GM12878 (cell line): ENCODE results near the gene CUL4A. TPM values are rescaled to one million over a fixed set of nuclear protein-coding genes. Genes with fewer than 3 reads are reported as not detected.

Experiments
- ATAC-seq: fragments of 200-7000 bp; cut with Tn5 transposase; 3 replicates; pipeline ENCODE4 v1.9.1; 2020; ENCODE audit warnings: mild to moderate bottlenecking, moderate library complexity
- BruUV-seq: library from RNA; stranded (reverse); fragments of 400-500 nt; replicated peaks from 2 replicates; lab custom pipeline; 2021; lab: Mats Ljungman, UMichigan
- CTCF ChIA-PET: fragments of 300-600 bp; sonication (Branson Sonifier 250); formaldehyde crosslinking; extraction: SDS; loops from one replicate; lab custom pipeline; 2021; ENCODE audit warnings: inconsistent platforms; lab: Yijun Ruan, JAX
- POLR2A ChIA-PET: fragments of 350-600 bp; formaldehyde crosslinking; extraction: SDS; loops from one replicate; lab custom pipeline; 2021; ENCODE audit warnings: inconsistent platforms; lab: Charles Lee
- RAD21 ChIA-PET: fragments of 300-600 bp; sonication (Branson Sonifier 250); formaldehyde crosslinking; loops from one replicate; lab custom pipeline; 2023; ENCODE audit warnings: antibody characterized with exemption; ENCODE audit not compliant: unreplicated experiment; lab: Charles Lee
- SMC1A ChIA-PET: fragments of 300-600 bp; sonication (Branson Sonifier 250); formaldehyde crosslinking; loops from one replicate; lab custom pipeline; 2023; ENCODE audit not compliant: unreplicated experiment, uncharacterized antibody; lab: Charles Lee
- DNase-seq: peaks from one replicate; pipeline ENCODE4 v3.0.0-alpha.2; 2011; ENCODE audit warnings: low read depth, low spot score
- FAIRE-seq: peaks from 3 replicates; lab custom pipeline; 2011; peaks lifted over from hg19 to GRCh38; lab: Jason Lieb, UNC
- H2AFZ ChIP-seq: 2 replicates; pipeline ENCODE4 v1.6.0; 2011; ENCODE audit warnings: low read depth, low read length, control low read depth; ENCODE audit not compliant: control insufficient read depth
- H3K27ac ChIP-seq: 2 replicates; pipeline ENCODE4 v1.5.1; 2011; ENCODE audit warnings: control low read depth; ENCODE audit not compliant: control insufficient read depth, insufficient read depth
- H3K27me3 ChIP-seq, 2 experiments: replicated peaks in 1 of 2; 2 replicates each; pipeline versions ENCODE4 v1.6.0 to v1.6.1; 2011; ENCODE audit warnings: low read length in 1 of 2; ENCODE audit not compliant: control insufficient read depth in 2 of 2, insufficient read depth in 2 of 2
- H3K36me3 ChIP-seq, 2 experiments: 2 replicates each; pipeline ENCODE4 v1.5.1; 2011; ENCODE audit warnings: low read length in 1 of 2; ENCODE audit not compliant: control insufficient read depth in 2 of 2, insufficient read depth in 2 of 2
- H3K4me1 ChIP-seq: 2 replicates; pipeline ENCODE4 v1.6.1; 2011; ENCODE audit warnings: mild to moderate bottlenecking, low read length, moderate library complexity, mixed read lengths; ENCODE audit not compliant: control insufficient read depth, insufficient read depth
- H3K4me2 ChIP-seq: 2 replicates; pipeline ENCODE4 v1.6.0; 2011; ENCODE audit warnings: control low read depth; ENCODE audit not compliant: control insufficient read depth, insufficient read depth
- H3K4me3 ChIP-seq: fragments of 200-600 bp; sonication (generic); 2 replicates; pipeline ENCODE4 v1.5.1; 2016
- H3K79me2 ChIP-seq: 2 replicates; pipeline ENCODE4 v1.6.0; 2011; ENCODE audit warnings: low read length; ENCODE audit not compliant: control insufficient read depth, insufficient read depth
- H3K9ac ChIP-seq: 2 replicates; pipeline ENCODE4 v1.8.0; 2011; ENCODE audit warnings: low read length, control low read depth, mixed read lengths; ENCODE audit not compliant: control insufficient read depth, insufficient read depth
- H3K9me3 ChIP-seq: replicated peaks from 3 replicates; pipeline ENCODE4 v1.5.1; 2011; ENCODE audit warnings: mild to moderate bottlenecking, low read length; ENCODE audit not compliant: control insufficient read depth, insufficient read depth
- H4K20me1 ChIP-seq: 2 replicates; pipeline ENCODE4 v1.6.0; 2011; ENCODE audit not compliant: control insufficient read depth, insufficient read depth
- CBX5 ChIP-seq: sonication (generic); IDR thresholded peaks from 2 replicates; pipeline ENCODE4 v1.6.1; 2016; ENCODE audit warnings: low read depth, moderate library complexity, mild to moderate bottlenecking, inconsistent platforms
- CHD2 ChIP-seq: IDR thresholded peaks from 2 replicates; pipeline ENCODE4 v1.6.1; 2011; ENCODE audit warnings: low read depth, low read length, improper control_type of control experiment, borderline replicate concordance
- CREB1 ChIP-seq: IDR thresholded peaks from 2 replicates; pipeline ENCODE4 v1.6.1; 2012; ENCODE audit warnings: low read depth, mild to moderate bottlenecking, inconsistent platforms
- FOXK2 ChIP-seq: fragments of 450-650 bp; IDR thresholded peaks from 2 replicates; pipeline ENCODE4 v1.6.1; 2017; ENCODE audit warnings: mild to moderate bottlenecking, moderate library complexity
- KLF5 ChIP-seq: fragments of 450-650 bp; IDR thresholded peaks from 2 replicates; pipeline ENCODE4 v1.6.1; 2014; ENCODE audit warnings: mild to moderate bottlenecking; ENCODE audit not compliant: partially characterized antibody
- MTA2 ChIP-seq: fragments of 450-650 bp; IDR thresholded peaks from 2 replicates; pipeline ENCODE4 v1.6.1; 2016; ENCODE audit warnings: low read depth, mild to moderate bottlenecking, moderate library complexity
- NFIC ChIP-seq: IDR thresholded peaks from 2 replicates; pipeline ENCODE4 v1.6.1; 2012; ENCODE audit warnings: low read depth, mild to moderate bottlenecking, inconsistent platforms, low read length, moderate library complexity
- NR2C1 ChIP-seq: fragments of 450-650 bp; IDR thresholded peaks from 2 replicates; pipeline ENCODE4 v1.6.1; 2017; ENCODE audit warnings: antibody characterized with exemption, mild to moderate bottlenecking, moderate library complexity
- NR2C2 ChIP-seq: IDR thresholded peaks from 2 replicates; pipeline ENCODE4 v1.6.1; 2011; ENCODE audit warnings: borderline replicate concordance, low read depth; ENCODE audit not compliant: control insufficient read depth, insufficient read length
- PKNOX1 ChIP-seq: fragments of 450-650 bp; IDR thresholded peaks from 2 replicates; pipeline ENCODE4 v1.6.1; 2016; ENCODE audit warnings: mild to moderate bottlenecking
- POU2F2 ChIP-seq: IDR thresholded peaks from 3 replicates; pipeline ENCODE4 v1.6.1; 2011; ENCODE audit warnings: low read depth, mild to moderate bottlenecking, low read length, borderline replicate concordance
- RFX5 ChIP-seq: IDR thresholded peaks from 2 replicates; pipeline ENCODE4 v1.6.1; 2011; ENCODE audit warnings: low read depth, low read length, improper control_type of control experiment
- SMAD5 ChIP-seq: IDR thresholded peaks from 2 replicates; pipeline ENCODE4 v1.6.1; 2016; ENCODE audit warnings: antibody characterized with exemption, low read depth
- SP1 ChIP-seq: IDR thresholded peaks from one replicate; pipeline ENCODE4 v1.6.1; 2011; ENCODE audit warnings: low read depth, low read length
- SREBF2 ChIP-seq: IDR thresholded peaks from 2 replicates; pipeline ENCODE4 v1.6.1; 2012; ENCODE audit warnings: mild to moderate bottlenecking, low read length
- TBL1XR1 ChIP-seq: IDR thresholded peaks from 2 replicates; pipeline ENCODE4 v1.6.1; 2012; ENCODE audit warnings: low read depth, low read length, improper control_type of control experiment
- ZBTB11 ChIP-seq: fragments of 450-650 bp; formaldehyde crosslinking; IDR thresholded peaks from 2 replicates; pipeline ENCODE4 v1.5.0; 2022; ENCODE audit warnings: mild to moderate bottlenecking, missing genetic modification characterization
- ZBTB4 ChIP-seq: fragments of 450-650 bp; formaldehyde crosslinking; IDR thresholded peaks from 2 replicates; pipeline ENCODE4 v1.4.0; 2022; ENCODE audit warnings: mild to moderate bottlenecking, moderate library complexity
- ZNF384 ChIP-seq: IDR thresholded peaks from 2 replicates; pipeline ENCODE4 v1.6.1; 2012; ENCODE audit warnings: low read depth, mild to moderate bottlenecking, low read length, improper control_type of control experiment, borderline replicate concordance
- WGBS: methylation state at CpG from one replicate; pipeline ENCODE4 v1.1.6; 2016; ENCODE audit warnings: low lambda C conversion rate; ENCODE audit not compliant: insufficient replicate concordance, insufficient coverage; ENCODE audit errors: missing lambda C conversion rate; 5-methylcytosine and 5-hydroxymethylcytosine counted together
- in situ Hi-C: fragments of 300-500 bp; cut with MboI; formaldehyde crosslinking; loops from 9 replicates; pipeline ENCODE4 v1.14.3; 2018; ENCODE audit warnings: mixed read lengths
- intact Hi-C: fragments of 100-400 bp; cut with micrococcal nuclease; formaldehyde crosslinking; loops from one replicate; pipeline ENCODE4 v1.14.2; 2022; ENCODE audit not compliant: unreplicated experiment
- polyA plus RNA-seq, 11 experiments: library from polyadenylated mRNA; depleted of rRNA in 4 of 11; unstranded in 6 of 11; stranded (reverse) in 5 of 11; fragments of >200 nt; fragmentation: Nextera tagmentation in 4 of 11; fragmentation: Illumina TruSeq in 1 of 11; extraction: Ambion mirVana in 4 of 11; extraction: Trizol in 1 of 11; gene quantifications; 1 replicate in 1 of 11; 2 replicates in 10 of 11; pipeline versions ENCODE4 v1.2.1 to v1.2.3, GENCODE V29; 2011 to 2016; ENCODE audit warnings: inconsistent platforms in 2 of 11, missing spikeins in 2 of 11, low read depth in 1 of 11
- total RNA-seq, 4 experiments: library from RNA; depleted of rRNA in 3 of 4; stranded (reverse); fragments of >200 nt in 3 of 4; fragmentation: Illumina TruSeq in 1 of 4; extraction: Trizol in 1 of 4; gene quantifications; 2 replicates each; pipeline versions ENCODE4 v1.2.1 to v1.2.3, GENCODE V29; 2013 to 2021

CUL4A gene
- total and polyA plus RNA-seq, 10 of the 15 experiments (the other 5 are each of a cell fraction or from before 2014, with no cell fraction given): 19.7 to 74.3 (median 55.6) TPM

- 11% methylated on average over 7 of the region's 7 CpGs for WGBS
- H3K27me3 ChIP-seq: no peaks in the 10 kb centered on the region
- ATAC-seq (peak; percentile 72), DNase-seq (peak; percentile 39), FAIRE-seq (peak; percentile 84)
- no peaks in the 10 kb centered on the region for H3K9me3 ChIP-seq
- ChIA-PET RAD21 (interaction anchor here (0.9 kb wide), 1 partner anchor 16 kb away, joined by 3 read pairs; no protein-coding TSS in a partner anchor), POLR2A (no interaction called here), CTCF (no interaction called here), SMC1A (interaction anchor here (0.9 to 2.1 kb wide), 3 partner anchors 9 to 24 kb away, joined by 3 to 8 read pairs (median 6); no protein-coding TSS in a partner anchor)
- in situ Hi-C loops: no loop called here
- H4K20me1 ChIP-seq: no peaks in the 10 kb centered on the region
- H3K4me2 ChIP-seq: peak overlapping the region; percentile 62
- no peak overlapping the region for H3K9ac ChIP-seq
- H3K79me2 ChIP-seq: peaks cover 56% of the 10 kb centered on the region
- BruUV-seq: TSS peak; percentile 9
- no peak overlapping the region for H2AFZ ChIP-seq
- no peaks in the 10 kb centered on the region for H3K4me1 ChIP-seq
- peaks cover 0 to 3% of the 10 kb centered on the region in 2 experiments; a peak in 2 of 4 replicates for H3K36me3 ChIP-seq
- intact Hi-C loops: loop anchor here (5.0 to 10.0 kb wide), 2 partner anchors 192 to 285 kb away; partner anchors contain the start of genes DCUN1D2 and TFDP1
- no peak overlapping the region for H3K27ac ChIP-seq
- peak overlapping the region; percentile 35; the same call in 1 of the 2 replicates for H3K4me3 ChIP-seq
- TF ChIP-seq POU2F2 (no peak), RFX5 (no peak), SREBF2 (no peak), KLF5 (no peak), NR2C2 (no peak), SP1 (no peak), CBX5 (no peak), ZBTB11 (CRISPR knock-in tag) (no peak), TBL1XR1 (no peak), CHD2 (no peak), NR2C1 (no peak), FOXK2 (no peak), CREB1 (peak; percentile 81), NFIC (peak; percentile 58; the same call in 1 of the 2 replicates), PKNOX1 (peak; percentile 19; the same call in 1 of the 2 replicates), ZBTB4 (CRISPR knock-in tag) (no peak), MTA2 (peak; percentile 37; the same call in 1 of the 2 replicates), SMAD5 (no peak), ZNF384 (no peak)
These were observed 90.5 kb downstream of the CUL4A start for GRCh38 chr13:113299951-113300350.
